GM18870 (cell line): ENCODE results near the gene PPP2R1B.
"Not testable (repeated sequence)": the region's sequence is repeated elsewhere in the genome, so short reads cannot be mapped to it uniquely, and the experiment has no call there.

ENCODE experiments used
- ATAC-seq: cut with Tn5 transposase; IDR thresholded peaks from one replicate; pipeline ENCODE4 v1.9.1; 2021; ENCODE audit warnings: moderate library complexity; ENCODE audit not compliant: unreplicated experiment

The PPP2R1B gene

GRCh38 chr11:111784311-111784710 lies 18.1 kb upstream of the PPP2R1B start:
- ATAC-seq, result not testable (repeated sequence)

DNA sequence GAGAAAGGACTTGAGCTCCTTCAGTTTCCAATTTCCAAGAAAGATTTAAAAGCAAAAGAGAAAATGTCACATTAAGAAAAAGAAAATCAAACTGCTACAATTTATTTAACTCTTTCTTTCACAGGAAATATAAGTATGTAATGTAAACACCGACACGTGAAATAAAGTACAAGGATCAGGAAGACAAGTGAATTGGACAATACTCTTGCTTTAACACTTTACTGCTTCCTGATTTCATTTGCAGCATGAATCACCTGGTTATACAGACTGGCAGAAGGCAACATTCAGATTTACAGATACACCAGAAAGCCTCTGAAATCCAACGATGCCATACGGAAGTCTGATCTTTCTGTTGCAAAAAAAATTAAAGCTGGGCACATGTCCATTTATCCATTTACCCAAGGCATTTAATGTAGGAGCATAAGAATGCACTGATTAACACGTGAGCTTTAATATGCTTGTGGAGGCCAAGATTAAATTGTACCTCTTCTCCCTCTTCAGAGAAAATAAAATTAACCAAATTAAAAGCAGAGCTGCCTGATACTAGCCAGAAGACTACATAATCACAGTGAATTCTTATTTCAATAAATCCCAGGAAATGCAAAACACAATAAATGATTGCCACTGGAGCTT lies 16.0 kb upstream of the PPP2R1B start:
- ATAC-seq, result no peak

- ATAC-seq, result no peak
These were observed 12.9 kb upstream of the PPP2R1B start for GRCh38 chr11:111779118-111779517.

DNA sequence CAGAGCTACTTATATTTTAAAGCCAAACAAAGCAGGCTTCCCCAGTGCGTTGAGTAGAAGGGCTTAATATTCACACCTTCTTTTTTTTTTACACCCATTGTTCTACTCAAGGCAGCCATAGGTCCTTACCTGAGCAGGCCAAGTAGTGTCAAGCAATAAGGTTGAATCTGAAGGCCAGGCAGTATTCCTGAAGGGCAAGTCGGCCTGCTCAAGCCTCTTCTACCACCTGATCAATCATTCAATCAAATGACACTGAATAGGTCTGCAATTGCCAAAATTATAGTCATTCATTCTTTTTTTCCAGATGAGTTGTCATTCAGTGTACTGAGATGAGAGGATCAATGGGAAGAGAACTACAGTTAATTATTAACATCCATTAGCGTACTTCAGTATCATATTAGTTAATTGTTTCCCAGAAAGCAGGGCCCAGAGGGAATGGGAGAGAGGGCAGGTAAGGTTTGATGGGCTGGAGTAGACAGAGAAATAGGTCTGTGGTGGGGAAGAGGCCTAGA lies 11.9 kb upstream of the PPP2R1B start:
- ATAC-seq, result no peak

DNA sequence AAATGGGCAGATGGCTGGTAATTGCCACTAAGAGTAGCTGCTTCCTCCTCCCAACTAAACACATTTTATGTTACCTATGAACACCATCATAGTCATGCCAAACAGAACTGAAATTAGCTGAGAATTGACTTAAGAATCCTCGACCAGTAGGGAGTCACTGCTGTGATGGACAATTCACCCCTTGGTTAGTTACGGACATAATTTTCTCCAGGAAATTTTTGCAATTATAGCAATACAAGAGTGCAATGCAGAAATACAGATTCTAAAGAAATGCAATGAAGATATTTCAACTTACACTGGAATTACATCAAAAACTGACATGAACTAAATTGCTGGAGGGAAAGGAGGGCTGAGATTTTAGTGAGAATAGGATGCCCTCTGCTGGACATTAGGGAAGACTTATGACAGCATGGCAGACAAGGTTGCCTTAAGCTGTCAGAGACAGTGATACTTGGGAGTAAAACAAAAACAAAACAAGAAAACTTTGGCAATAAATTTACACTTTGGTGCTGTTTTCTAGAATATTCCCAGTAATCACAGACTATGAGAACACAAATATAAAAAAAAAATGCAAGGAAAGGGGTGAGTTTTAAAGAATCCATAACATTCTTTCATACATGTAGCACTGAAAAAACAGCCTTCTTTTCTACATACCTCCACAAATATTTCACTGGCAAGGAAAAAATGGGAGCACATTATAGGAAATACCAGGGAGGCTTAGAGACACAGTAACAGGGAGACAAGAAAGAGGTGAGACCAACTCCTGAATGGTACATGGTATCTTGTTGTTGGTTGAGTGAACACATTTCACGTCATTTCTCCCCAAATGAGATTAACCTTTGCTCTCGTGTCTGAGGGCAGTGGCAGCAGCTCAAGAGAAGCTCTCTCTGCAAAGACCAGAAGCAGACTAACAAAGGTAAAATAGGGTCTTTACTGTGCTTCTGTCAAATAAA lies 11.2 kb upstream of the PPP2R1B start:
- no peak for ATAC-seq

GRCh38 chr11:111776398-111777093 lies 10.4 kb upstream of the PPP2R1B start:
- ATAC-seq, result peak; percentile 96

- no peak for ATAC-seq
These were observed 8.9 kb upstream of the PPP2R1B start for GRCh38 chr11:111774955-111775710.

GRCh38 chr11:111772535-111772934 lies 6.3 kb upstream of the PPP2R1B start:
- ATAC-seq, result no peak

DNA sequence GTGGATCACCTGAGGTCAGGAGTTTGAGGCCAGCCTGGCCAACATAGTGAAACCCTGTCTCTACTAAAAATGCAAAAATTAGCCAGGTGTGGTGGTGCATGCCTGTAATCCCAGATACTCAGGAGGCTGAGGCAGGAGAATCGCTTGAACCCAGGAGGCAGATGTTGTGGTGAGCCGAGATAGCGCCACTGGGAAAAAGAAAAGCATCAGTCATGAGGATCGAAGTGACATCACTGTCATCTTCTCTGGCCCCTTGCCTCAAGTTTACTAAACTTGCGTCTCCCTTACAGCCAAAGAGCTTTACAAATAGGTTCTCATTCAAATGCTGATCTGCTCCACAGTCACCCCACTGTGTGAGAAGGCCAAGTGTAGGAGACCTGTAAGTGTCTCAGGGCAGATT lies 5.0 kb upstream of the PPP2R1B start:
- ATAC-seq, result not testable (repeated sequence)

DNA sequence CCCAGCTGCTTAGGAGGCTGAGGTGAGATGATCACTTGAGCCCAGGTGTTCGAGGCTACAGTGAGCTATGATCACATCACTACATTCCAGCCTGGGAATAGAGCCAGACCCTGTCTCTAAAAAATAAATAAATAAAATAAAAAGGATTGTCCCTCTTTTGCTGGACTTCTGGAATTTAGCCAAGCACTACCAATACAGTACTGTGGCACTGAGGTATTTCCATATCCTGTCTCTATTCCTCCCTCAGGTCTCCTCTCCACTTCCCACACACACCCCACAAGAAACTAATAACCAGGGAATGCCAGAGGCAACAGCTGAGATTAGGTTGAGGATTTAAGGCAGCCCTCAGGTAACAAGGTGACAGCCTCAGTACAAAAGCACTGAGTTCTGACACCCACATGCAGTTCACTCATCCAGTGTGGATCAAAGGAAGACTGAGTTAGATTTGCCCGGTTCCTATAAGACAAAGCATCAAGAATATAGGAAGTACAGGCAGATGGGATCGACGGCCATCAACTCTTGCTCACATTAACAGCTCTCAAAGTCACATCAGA lies 4.5 kb upstream of the PPP2R1B start:
- ATAC-seq, result no peak

- ATAC-seq, result no peak
These were observed 599 bp upstream of the PPP2R1B start for GRCh38 chr11:111766834-111767142.

DNA sequence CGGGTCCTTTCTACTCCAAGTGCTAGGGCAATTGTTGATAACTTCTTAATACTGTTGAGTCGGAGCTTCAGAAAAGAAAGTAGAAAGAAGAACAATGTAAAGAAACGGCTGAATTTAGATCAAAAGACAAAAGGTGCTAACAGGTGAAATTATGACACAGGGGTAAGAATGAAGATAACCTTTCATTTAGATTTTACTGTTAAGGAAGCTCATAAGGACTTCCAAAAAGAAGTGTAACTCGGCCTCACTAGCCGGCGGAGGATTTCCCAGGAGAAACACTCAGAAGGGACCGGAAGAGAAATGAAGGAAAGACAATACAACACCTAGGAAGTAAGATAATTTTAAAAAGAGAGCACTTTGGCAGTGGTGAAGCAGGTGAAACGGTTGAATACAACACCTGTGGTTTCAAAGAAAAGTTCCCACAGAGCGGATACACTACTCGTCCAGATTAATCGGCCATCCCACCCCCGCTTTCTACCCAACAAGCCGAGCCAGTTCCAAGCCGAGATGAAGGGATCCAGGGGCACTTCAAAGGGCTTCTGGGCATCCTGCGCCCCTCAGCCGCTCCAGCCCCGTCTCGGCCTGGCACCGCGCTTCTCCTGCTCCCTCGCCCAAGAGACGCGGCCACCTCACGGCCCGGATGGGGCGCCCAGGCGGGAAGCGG lies 737 bp downstream of the PPP2R1B start:
- peak; percentile 23 for ATAC-seq

DNA sequence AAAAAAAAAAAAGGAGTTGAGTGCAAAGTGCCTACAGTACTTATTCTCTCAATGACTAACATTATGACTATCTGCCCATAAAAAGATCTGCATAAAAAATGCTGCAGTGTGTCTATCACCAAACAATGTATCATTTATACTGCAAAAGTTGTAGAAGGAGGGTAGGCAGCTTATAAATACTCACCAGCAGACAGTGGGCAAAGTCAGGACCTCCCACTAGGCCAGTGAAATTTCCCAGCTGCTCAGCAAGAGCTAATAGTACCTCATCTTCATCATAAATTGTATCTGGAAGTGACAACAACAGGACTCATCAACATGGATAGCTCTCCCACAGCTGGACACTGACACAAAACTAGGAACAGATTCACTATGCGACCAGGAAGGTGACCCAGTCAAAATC lies 1.6 kb downstream of the PPP2R1B start:
- no peak for ATAC-seq

DNA sequence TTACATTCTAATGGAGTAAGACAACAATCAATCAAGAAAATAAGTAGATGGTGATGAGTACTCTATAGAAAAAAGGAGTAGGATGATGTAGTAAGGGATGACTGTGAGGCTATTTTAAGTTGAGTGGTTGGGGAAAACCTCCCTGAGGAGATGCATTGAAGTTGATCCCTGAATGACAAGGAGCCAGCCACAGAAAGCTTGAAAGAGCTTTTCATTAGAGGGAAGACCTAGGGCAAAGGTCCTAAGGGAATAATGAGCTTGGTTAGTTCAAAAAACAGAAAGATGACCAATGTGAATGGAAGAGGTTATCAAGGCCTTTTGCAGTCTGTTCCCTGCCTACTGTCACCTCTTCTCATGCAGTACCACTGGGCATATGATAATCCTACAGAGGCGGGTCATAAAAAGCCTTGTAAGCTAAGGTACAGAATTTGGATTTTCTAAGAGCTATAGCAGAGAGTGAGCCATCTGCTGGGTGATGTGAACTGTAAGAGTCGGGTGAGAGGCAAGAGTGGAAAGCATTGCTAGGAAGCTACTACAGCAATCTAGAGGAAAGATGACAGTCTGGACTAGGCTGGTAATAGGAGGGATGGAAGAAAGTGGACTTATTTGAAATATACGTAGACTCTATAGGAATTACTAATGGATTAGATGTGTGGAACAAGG lies 3.1 kb downstream of the PPP2R1B start:
- no peak for ATAC-seq

- no peak for ATAC-seq
These were observed 3.7 kb downstream of the PPP2R1B start for GRCh38 chr11:111762526-111762925.

GRCh38 chr11:111761036-111761435 lies 5.2 kb downstream of the PPP2R1B start:
- no peak for ATAC-seq

DNA sequence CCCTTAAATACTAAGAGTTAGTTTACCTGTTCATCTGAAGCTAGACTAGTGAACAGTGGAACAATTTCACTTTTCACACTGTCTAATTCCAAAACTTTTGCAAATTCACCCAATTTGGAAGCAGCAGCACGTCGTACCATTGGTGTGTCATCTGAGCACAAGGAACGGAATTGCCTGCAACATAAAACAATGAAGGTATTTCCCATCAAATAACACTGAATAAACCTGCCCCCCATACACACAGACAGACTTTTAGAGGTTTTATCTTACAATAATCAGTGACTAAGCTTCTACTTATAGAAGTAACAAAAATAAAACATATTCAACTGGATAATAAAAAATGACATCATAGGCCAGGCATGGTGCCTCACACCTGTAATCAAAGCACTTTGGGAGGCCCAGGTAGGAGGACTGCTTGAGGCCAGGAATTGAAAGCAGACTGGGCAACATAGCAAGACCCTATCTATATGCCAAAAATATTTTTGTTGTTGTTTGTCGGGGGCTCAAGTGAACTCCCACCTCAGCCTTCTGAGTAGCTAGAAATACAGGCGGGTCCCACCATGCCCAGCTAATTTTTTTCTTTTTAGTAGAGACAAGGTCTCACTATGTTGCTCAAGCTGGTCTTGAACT lies 6.3 kb downstream of the PPP2R1B start:
- ATAC-seq, result no peak

- no peak for ATAC-seq
These were observed 6.8 kb downstream of the PPP2R1B start for GRCh38 chr11:111759376-111759775.

DNA sequence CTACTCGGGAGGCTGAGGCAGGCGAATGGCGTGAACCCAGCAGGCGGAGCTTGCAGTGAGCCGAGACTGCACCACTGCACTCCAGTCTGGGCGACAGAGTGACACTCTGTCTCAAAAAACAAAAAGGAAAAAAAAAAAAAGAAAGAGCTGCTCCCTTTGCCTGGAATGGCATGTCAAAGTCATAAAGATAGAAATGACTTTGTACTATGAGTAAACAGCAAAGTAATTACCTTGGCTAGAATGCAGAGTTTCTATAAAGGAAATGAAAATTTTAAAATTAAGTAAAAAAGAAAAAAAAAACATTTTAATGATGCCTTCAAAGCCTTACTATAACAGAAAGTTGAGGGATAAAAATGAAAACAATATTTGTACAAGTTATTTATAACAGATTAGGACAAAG lies 10.1 kb downstream of the PPP2R1B start:
- no peak for ATAC-seq
